ENCODE results near the gene CDC42BPB. TPM values are rescaled to one million over a fixed set of nuclear protein-coding genes. Genes with fewer than 3 reads are reported as not detected.

The CDC42BPB gene
- total RNA-seq, 1 donor from 2014 or later: 55.0 TPM

DNA sequence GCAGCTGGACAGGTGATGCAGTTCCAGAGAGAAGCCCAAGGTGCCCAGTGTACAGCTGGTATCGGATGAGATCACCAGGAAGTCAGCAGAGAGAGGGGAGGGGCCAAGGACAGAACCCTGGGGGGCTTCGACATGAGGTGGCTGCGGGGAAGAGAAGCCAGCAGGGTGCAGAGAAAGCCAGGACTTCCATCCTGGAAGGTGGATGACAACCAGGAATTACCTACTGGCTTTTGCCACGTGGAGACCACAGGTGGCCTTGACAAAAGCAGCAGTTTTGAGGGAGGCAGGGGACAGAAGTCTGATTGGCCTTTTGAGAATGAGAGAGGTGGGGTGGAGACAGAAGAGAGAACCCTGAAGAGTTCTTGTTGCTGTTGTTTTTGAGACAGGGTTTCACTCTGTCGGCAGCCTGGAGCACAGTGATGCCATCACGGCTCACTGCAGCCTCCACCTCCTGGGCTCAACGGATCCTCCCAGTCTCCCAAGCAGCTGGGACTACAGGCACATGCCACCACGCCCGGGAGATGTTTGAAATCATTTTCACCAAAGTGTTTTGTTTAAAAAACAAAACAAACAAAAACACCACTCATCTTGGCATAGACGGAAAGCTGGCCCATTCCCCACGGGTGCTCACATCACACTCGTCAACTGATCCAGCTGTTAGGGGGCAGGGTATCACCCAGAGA, 35.2 kb downstream of the CDC42BPB start:
- Histone ChIP-seq H3K36me3 (ENCODE audit: control insufficient read depth, insufficient read depth, low read length) (peaks cover 6% of the 10 kb centered on the region), H3K27me3 (ENCODE audit: control insufficient read depth, insufficient read depth, low read length) (no peaks in the 10 kb centered on the region), H3K4me3 (ENCODE audit: low read depth, low read length) (no peak overlapping the region)
- peak; percentile 35 for DNase-seq (ENCODE audit: low read depth)
- TF ChIP-seq, protein P1, sequence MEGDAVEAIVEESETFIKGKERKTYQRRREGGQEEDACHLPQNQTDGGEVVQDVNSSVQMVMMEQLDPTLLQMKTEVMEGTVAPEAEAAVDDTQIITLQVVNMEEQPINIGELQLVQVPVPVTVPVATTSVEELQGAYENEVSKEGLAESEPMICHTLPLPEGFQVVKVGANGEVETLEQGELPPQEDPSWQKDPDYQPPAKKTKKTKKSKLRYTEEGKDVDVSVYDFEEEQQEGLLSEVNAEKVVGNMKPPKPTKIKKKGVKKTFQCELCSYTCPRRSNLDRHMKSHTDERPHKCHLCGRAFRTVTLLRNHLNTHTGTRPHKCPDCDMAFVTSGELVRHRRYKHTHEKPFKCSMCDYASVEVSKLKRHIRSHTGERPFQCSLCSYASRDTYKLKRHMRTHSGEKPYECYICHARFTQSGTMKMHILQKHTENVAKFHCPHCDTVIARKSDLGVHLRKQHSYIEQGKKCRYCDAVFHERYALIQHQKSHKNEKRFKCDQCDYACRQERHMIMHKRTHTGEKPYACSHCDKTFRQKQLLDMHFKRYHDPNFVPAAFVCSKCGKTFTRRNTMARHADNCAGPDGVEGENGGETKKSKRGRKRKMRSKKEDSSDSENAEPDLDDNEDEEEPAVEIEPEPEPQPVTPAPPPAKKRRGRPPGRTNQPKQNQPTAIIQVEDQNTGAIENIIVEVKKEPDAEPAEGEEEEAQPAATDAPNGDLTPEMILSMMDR (IDR thresholded peaks at IDR 0.05; ENCODE audit: insufficient read depth, low read length, severe bottlenecking): no peak
- FAIRE-seq: no peak

DNA sequence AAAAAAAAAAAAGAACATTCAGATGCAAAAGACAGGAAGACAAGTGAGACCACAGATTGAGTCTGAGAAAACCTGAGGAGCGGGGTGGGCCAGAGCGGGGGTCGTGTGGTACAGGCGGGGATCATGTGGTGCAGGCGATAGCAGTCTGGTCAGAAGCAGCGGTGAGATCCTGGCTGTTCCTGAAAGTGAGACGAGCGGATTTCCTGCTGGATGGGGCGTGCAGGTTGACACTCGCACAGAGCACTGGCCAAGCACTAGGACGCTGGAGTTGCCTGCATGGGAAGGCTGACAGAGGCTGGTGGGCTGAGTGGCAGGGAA, 35.7 kb downstream of the CDC42BPB start:
- peak; percentile 28 for DNase-seq (ENCODE audit: low read depth)
- Histone ChIP-seq H3K36me3 (ENCODE audit: control insufficient read depth, insufficient read depth, low read length) (peaks cover 6% of the 10 kb centered on the region), H3K27me3 (ENCODE audit: control insufficient read depth, insufficient read depth, low read length) (no peaks in the 10 kb centered on the region), H3K4me3 (ENCODE audit: low read depth, low read length) (no peak overlapping the region)
- FAIRE-seq: no peak
- TF ChIP-seq, protein P1 (IDR thresholded peaks at IDR 0.05; ENCODE audit: insufficient read depth, low read length, severe bottlenecking): no peak

DNA sequence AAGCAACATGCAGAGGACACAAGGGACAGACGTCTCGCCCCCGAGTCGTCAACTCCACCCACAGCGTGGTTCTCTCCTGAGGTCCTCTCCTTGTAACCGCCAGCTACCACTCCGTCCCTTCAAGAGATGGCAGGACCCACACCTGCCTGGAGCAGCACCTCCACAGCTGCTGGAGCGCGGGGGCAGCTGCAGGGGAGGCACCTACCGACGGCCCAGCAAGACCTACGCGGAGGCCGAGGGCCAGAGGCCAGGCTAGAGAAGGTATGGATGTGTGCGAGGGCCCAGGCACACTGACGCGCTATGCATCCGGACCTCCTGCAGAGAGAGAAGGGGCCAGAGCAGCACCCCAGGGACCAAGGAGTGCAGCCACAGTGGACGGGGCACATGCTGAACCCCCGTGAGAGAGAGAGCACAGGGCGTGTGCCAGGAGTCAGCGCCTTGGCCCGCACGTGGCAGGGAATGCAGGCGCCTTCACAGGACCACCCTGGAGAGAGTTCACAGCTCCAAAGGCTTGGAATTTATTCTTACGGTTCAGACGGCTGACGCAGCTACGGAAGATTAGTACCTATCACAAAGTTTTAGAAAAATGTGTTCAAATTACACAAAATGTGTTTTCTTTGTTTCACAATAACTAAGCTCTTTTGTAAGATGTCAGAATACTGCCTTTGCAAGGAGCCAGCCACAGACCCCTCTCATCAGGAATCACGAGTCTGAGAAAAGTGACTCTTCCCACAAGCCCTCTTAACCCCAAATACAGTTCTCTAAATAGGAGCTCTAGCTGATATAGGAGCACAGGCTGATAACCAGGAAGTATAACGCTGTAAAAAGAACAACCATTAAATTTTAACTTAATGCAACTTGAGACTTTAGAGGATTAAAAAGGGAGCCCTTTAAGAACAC, 36.8 kb downstream of the CDC42BPB start:
- FAIRE-seq (no peak), DNase-seq (ENCODE audit: low read depth) (no peak)
- Histone ChIP-seq H3K27me3 (ENCODE audit: control insufficient read depth, insufficient read depth, low read length) (no peaks in the 10 kb centered on the region), H3K36me3 (ENCODE audit: control insufficient read depth, insufficient read depth, low read length) (peaks cover 7% of the 10 kb centered on the region), H3K4me3 (ENCODE audit: low read depth, low read length) (no peak overlapping the region)
- TF ChIP-seq, protein P1 (IDR thresholded peaks at IDR 0.05; ENCODE audit: insufficient read depth, low read length, severe bottlenecking): no peak

DNA sequence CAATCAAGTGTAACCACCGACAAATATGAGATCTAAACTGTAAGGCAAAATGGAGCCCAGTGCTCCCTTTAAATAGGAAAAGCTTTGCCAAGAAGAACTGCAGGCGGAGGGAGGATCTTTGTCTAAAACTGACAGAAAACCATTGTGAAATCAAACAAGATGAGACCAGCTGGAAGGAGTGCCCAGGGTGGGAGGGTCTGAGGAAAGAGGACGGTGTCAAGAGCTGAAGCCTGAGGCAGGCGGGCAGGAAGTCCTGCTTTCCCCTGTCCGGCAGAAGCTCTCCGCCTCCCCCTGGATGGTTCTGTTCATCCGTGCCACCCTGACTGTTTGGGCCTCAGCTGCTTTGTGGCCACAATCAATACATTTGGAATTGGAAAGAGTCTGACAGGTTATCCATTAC, 37.5 kb downstream of the CDC42BPB start:
- TF ChIP-seq, protein P1 (IDR thresholded peaks at IDR 0.05; ENCODE audit: insufficient read depth, low read length, severe bottlenecking): no peak
- no peaks in the 10 kb centered on the region for H3K27me3 ChIP-seq (ENCODE audit: control insufficient read depth, insufficient read depth, low read length)
- H3K36me3 ChIP-seq (ENCODE audit: control insufficient read depth, insufficient read depth, low read length): peaks cover 7% of the 10 kb centered on the region
- no peak overlapping the region for H3K4me3 ChIP-seq (ENCODE audit: low read depth, low read length)
- DNase-seq (ENCODE audit: low read depth) (no peak), FAIRE-seq (no peak)

DNA sequence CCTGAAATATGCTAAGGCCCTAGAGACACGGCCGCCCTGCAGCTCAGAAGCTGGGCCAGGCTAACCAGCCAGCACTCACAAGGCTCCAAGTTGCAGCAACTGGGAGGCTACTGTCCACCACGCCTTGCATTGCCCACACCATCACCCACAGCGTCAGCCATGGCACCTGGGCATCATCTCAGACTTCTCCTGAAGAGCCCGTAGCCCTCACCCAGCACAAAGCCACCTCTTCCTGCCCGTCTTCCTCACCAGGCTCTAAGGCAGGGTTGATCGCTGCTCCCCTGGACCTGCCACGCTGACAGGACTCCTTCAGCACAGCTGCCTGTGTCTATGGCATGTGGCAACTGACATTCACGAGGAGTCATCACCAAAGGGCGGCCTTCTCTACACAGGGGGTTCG, 38.1 kb downstream of the CDC42BPB start:
- TF ChIP-seq, protein P1 (IDR thresholded peaks at IDR 0.05; ENCODE audit: insufficient read depth, low read length, severe bottlenecking): no peak
- Histone ChIP-seq H3K27me3 (ENCODE audit: control insufficient read depth, insufficient read depth, low read length) (no peaks in the 10 kb centered on the region), H3K36me3 (ENCODE audit: control insufficient read depth, insufficient read depth, low read length) (peaks cover 7% of the 10 kb centered on the region), H3K4me3 (ENCODE audit: low read depth, low read length) (no peak overlapping the region)
- FAIRE-seq: no peak
- no peak for DNase-seq (ENCODE audit: low read depth)

Data from bronchial epithelial cell (primary cell).